GM12878 (cell line): ENCODE results near the gene CMYA5.

Experiments used
- CHD1 ChIP-seq: IDR thresholded peaks from 2 replicates; pipeline ENCODE4 v1.6.1; 2012; ENCODE audit warnings: low read depth, low read length, improper control_type of control experiment
- EZH2 ChIP-seq: IDR thresholded peaks from 2 replicates; pipeline ENCODE4 v1.6.1; 2012; ENCODE audit warnings: low read depth, mild to moderate bottlenecking, control low read depth, inconsistent platforms, low read length, borderline replicate concordance; ENCODE audit not compliant: control insufficient read depth
- MYC ChIP-seq: IDR thresholded peaks from 2 replicates; pipeline ENCODE4 v1.6.1; 2011; ENCODE audit warnings: mild to moderate bottlenecking, low read length, moderate library complexity, inconsistent platforms; ENCODE audit not compliant: insufficient read depth, insufficient replicate concordance, insufficient read length, severe bottlenecking
- POLR2AphosphoS5 ChIP-seq: IDR thresholded peaks from 2 replicates; pipeline ENCODE4 v1.6.1; 2011; ENCODE audit warnings: mild to moderate bottlenecking, low read length, inconsistent platforms
- TAF1 ChIP-seq: IDR thresholded peaks from 2 replicates; pipeline ENCODE4 v1.6.1; 2011; ENCODE audit warnings: mild to moderate bottlenecking, low read depth, low read length, borderline replicate concordance
- TF ChIP-seq, protein P1 (sequence below): fragments of 450-650 bp; IDR thresholded peaks from 2 replicates; pipeline ENCODE4 v1.6.1; 2016; ENCODE audit warnings: mild to moderate bottlenecking, moderate library complexity, borderline replicate concordance

- no peak for TF ChIP-seq CHD1
- no peak for TF ChIP-seq EZH2
- TF ChIP-seq TAF1 = no peak
- no peak for TF ChIP-seq POLR2AphosphoS5
- TF ChIP-seq, protein P1, sequence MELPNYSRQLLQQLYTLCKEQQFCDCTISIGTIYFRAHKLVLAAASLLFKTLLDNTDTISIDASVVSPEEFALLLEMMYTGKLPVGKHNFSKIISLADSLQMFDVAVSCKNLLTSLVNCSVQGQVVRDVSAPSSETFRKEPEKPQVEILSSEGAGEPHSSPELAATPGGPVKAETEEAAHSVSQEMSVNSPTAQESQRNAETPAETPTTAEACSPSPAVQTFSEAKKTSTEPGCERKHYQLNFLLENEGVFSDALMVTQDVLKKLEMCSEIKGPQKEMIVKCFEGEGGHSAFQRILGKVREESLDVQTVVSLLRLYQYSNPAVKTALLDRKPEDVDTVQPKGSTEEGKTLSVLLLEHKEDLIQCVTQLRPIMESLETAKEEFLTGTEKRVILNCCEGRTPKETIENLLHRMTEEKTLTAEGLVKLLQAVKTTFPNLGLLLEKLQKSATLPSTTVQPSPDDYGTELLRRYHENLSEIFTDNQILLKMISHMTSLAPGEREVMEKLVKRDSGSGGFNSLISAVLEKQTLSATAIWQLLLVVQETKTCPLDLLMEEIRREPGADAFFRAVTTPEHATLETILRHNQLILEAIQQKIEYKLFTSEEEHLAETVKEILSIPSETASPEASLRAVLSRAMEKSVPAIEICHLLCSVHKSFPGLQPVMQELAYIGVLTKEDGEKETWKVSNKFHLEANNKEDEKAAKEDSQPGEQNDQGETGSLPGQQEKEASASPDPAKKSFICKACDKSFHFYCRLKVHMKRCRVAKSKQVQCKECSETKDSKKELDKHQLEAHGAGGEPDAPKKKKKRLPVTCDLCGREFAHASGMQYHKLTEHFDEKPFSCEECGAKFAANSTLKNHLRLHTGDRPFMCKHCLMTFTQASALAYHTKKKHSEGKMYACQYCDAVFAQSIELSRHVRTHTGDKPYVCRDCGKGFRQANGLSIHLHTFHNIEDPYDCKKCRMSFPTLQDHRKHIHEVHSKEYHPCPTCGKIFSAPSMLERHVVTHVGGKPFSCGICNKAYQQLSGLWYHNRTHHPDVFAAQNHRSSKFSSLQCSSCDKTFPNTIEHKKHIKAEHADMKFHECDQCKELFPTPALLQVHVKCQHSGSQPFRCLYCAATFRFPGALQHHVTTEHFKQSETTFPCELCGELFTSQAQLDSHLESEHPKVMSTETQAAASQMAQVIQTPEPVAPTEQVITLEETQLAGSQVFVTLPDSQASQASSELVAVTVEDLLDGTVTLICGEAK = no peak
- TF ChIP-seq MYC = no peak
Measured at GRCh38 chr5:79753877-79754645, 64.4 kb downstream of the CMYA5 start.
